Uterus (tissue), 2 donors: ENCODE results near the gene PLA2G4B.

Experiments
- CTCF ChIP-seq, 4 experiments: fragments of 200-600 bp in 2 of 4; fragments of 450-650 bp in 2 of 4; sonication (generic) in 2 of 4; IDR thresholded peaks; one replicate each; pipeline ENCODE4 v1.5.1; 2016 to 2019; ENCODE audit warnings: antibody characterized with exemption in 4 of 4, mild to moderate bottlenecking in 2 of 4, moderate library complexity in 1 of 4
- POLR2A ChIP-seq, 2 donors: fragments of 450-650 bp; IDR thresholded peaks; one replicate each; pipeline ENCODE4 v1.6.1; 2016; ENCODE audit warnings: antibody characterized with exemption in 2 of 2, mild to moderate bottlenecking in 1 of 2, moderate library complexity in 1 of 2

GRCh38 chr15:41834096-41834495, 4.6 kb upstream of the PLA2G4B start:
- no peak for TF ChIP-seq CTCF (IDR thresholded peaks at IDR 0.05)
- no peak for TF ChIP-seq POLR2A (IDR thresholded peaks at IDR 0.05)
